K562 (cell line): ENCODE results near the gene TMEM150C. TPM values are rescaled to one million over a fixed set of nuclear protein-coding genes. Genes with fewer than 3 reads are reported as not detected.
A peak's percentile ranks its signal among the peaks of the same experiment; 100 is the strongest.

ENCODE experiments used
- ATF3 ChIP-seq, 2 experiments: fragments of 450-650 bp in 1 of 2; sonication (generic) in 1 of 2; formaldehyde crosslinking in 1 of 2; IDR thresholded peaks in 1 of 2; conservative IDR thresholded peaks in 1 of 2; 2 replicates each; pipeline versions ENCODE4 v1.6.1 to v1.8.1; 2016 to 2023; ENCODE audit warnings: mild to moderate bottlenecking in 2 of 2, moderate library complexity in 2 of 2, inconsistent platforms in 1 of 2, missing genetic modification reagents in 1 of 2
- NBN ChIP-seq: fragments of 450-650 bp; IDR thresholded peaks from 2 replicates; pipeline ENCODE4 v1.6.1; 2016; ENCODE audit warnings: low read depth, mild to moderate bottlenecking
- NFYB ChIP-seq: IDR thresholded peaks from 2 replicates; pipeline ENCODE4 v1.6.1; 2011; ENCODE audit warnings: mild to moderate bottlenecking, moderate library complexity; ENCODE audit not compliant: insufficient read length; ENCODE audit errors: extremely low read depth
- PHF21A ChIP-seq: fragments of 450-650 bp; IDR thresholded peaks from 2 replicates; pipeline ENCODE4 v1.6.1; 2017; ENCODE audit warnings: low read depth, borderline replicate concordance
- PTTG1 ChIP-seq: fragments of 450-650 bp; IDR thresholded peaks from 2 replicates; pipeline ENCODE4 v1.6.1; 2016; ENCODE audit warnings: low read depth, mild to moderate bottlenecking, missing genetic modification characterization, missing compliant biosample characterization
- RBM25 ChIP-seq: fragments of 200-400 bp; formaldehyde crosslinking; IDR thresholded peaks from 2 replicates; pipeline ENCODE4 v1.6.1; 2018; ENCODE audit warnings: low read length, low read depth, moderate library complexity; ENCODE audit not compliant: severe bottlenecking
- REST ChIP-seq, 2 experiments: fragments of 450-650 bp; formaldehyde crosslinking in 1 of 2; IDR thresholded peaks; 2 replicates each; pipeline versions ENCODE4 v1.4.0 to v1.6.1; 2014 to 2020; ENCODE audit warnings: mild to moderate bottlenecking in 2 of 2, borderline replicate concordance in 1 of 2, low read depth in 1 of 2
- polyA plus RNA-seq, 8 experiments: library from polyadenylated mRNA; depleted of rRNA in 4 of 8; stranded (reverse) in 5 of 8; unstranded in 3 of 8; fragments of >200 nt; fragmentation: Nextera tagmentation in 2 of 8; fragmentation: Illumina TruSeq in 1 of 8; extraction: Ambion mirVana in 2 of 8; extraction: Trizol in 1 of 8; gene quantifications; 2 replicates each; pipeline versions ENCODE4 v1.2.1 to v1.2.3, GENCODE V29; 2011 to 2014; ENCODE audit warnings: inconsistent platforms in 1 of 8, missing spikeins in 1 of 8
- total RNA-seq, 7 experiments: library from RNA; depleted of rRNA in 6 of 7; stranded (reverse); fragments of >200 nt in 6 of 7; fragmentation: Illumina TruSeq in 2 of 7; extraction: Trizol in 2 of 7; gene quantifications; 2 replicates each; pipeline versions ENCODE4 v1.2.1 to v1.2.3, GENCODE V29; 2011 to 2021; ENCODE audit warnings: low replicate concordance in 1 of 7

Gene TMEM150C
- total and polyA plus RNA-seq, 9 of the 15 experiments (the other 6 are each of a cell fraction or from before 2014, with no cell fraction given), result 0.07 TPM; not detected in 8

GRCh38 chr4:82599336-82599735, 37.5 kb upstream of the TMEM150C start (continued):
- TF ChIP-seq ATF3 (IDR thresholded peaks at IDR 0.05) (peak; percentile 60), ATF3 (CRISPR knock-in tag; conservative IDR thresholded peaks at IDR 0.05) (no peak), REST (IDR thresholded peaks at IDR 0.05; ENCODE audit: borderline replicate concordance) (peak; percentile 12; the same call in 1 of the 2 replicates), REST (CRISPR knock-in tag; IDR thresholded peaks at IDR 0.05; ENCODE audit: low read depth) (no peak), PTTG1 (no peak), NBN (no peak), RBM25 (no peak), PHF21A (no peak), NFYB (no peak)
